ENCODE measurements around the gene TRIM69.

DNA sequence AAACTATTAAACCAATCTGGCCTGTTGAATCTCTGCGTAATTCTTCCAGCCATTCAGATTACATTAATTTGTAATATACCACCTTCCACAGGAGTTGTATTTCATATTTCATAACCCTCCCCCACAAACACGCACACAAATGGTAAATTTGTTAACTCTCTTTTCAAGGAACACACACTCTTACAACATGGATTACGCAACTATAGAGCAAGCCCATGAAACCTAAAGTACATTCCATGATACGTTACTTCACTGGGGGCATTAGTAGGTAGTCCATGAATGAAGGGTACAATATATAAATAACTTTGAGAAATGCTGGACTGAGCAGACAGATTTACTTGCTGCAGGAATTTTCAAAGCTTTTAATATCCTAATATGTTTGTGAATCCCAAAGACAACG is 65.0 kb downstream of the TRIM69 start:
- TF ChIP-seq, protein P1, sequence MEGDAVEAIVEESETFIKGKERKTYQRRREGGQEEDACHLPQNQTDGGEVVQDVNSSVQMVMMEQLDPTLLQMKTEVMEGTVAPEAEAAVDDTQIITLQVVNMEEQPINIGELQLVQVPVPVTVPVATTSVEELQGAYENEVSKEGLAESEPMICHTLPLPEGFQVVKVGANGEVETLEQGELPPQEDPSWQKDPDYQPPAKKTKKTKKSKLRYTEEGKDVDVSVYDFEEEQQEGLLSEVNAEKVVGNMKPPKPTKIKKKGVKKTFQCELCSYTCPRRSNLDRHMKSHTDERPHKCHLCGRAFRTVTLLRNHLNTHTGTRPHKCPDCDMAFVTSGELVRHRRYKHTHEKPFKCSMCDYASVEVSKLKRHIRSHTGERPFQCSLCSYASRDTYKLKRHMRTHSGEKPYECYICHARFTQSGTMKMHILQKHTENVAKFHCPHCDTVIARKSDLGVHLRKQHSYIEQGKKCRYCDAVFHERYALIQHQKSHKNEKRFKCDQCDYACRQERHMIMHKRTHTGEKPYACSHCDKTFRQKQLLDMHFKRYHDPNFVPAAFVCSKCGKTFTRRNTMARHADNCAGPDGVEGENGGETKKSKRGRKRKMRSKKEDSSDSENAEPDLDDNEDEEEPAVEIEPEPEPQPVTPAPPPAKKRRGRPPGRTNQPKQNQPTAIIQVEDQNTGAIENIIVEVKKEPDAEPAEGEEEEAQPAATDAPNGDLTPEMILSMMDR (conservative IDR thresholded peaks at IDR 0.05; ENCODE audit: low read depth, low read length), result no peak
- TF ChIP-seq EZH2 (IDR thresholded peaks at IDR 0.05; ENCODE audit: borderline replicate concordance, low read depth, low read length, poor library complexity, severe bottlenecking), result no peak
